GM12874 (cell line): ENCODE measurements around the gene SDCBP2.

Experiments
- TF ChIP-seq, protein P1 (sequence below): IDR thresholded peaks from 2 replicates; pipeline ENCODE4 v1.5.1; 2011; ENCODE audit warnings: low read depth, mild to moderate bottlenecking, control low read depth, low read length, moderate library complexity; ENCODE audit not compliant: insufficient read depth

SDCBP2 gene

DNA sequence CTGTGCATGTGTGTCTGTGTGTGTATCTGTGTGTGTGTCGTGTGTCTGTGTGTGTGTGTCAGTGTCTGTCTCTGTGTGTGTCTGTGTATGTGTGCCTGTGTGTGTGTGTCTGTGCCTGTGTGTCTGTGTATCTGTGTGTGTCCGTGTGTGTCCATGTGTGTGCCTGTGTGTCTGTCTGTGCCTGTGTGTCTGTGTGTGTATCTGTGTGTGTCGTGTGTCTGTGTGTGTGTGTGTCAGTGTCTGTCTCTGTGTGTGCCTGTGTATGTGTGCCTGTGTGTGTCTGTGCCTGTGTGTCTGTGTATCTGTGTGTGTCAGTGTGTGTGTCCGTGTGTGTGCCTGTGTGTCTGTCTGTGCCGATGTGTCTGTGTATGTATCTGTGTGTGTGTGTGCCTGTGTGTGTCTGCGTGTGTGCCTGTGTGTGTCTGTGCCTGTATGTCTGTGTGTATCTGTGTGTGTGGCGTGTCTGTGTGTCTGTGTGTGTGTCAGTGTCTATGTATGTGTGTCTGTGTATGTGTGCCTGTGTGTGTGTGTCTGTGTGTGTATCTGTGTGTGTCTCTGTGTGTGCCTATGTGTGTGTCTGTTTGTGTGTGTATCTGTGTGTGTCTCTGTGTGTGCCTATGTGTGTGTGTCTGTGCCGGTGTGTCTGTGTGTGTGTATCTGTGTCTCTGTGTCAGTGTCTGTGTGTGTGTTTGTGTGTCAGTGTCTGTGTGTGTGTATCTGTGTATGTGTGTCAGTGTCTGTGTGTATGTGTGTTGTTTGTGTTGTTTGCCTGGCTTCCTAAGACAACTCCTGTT, 51.2 kb downstream of the SDCBP2 start:
- TF ChIP-seq, protein P1, sequence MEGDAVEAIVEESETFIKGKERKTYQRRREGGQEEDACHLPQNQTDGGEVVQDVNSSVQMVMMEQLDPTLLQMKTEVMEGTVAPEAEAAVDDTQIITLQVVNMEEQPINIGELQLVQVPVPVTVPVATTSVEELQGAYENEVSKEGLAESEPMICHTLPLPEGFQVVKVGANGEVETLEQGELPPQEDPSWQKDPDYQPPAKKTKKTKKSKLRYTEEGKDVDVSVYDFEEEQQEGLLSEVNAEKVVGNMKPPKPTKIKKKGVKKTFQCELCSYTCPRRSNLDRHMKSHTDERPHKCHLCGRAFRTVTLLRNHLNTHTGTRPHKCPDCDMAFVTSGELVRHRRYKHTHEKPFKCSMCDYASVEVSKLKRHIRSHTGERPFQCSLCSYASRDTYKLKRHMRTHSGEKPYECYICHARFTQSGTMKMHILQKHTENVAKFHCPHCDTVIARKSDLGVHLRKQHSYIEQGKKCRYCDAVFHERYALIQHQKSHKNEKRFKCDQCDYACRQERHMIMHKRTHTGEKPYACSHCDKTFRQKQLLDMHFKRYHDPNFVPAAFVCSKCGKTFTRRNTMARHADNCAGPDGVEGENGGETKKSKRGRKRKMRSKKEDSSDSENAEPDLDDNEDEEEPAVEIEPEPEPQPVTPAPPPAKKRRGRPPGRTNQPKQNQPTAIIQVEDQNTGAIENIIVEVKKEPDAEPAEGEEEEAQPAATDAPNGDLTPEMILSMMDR: no peak

GRCh38 chr20:1275919-1276318, 53.0 kb downstream of the SDCBP2 start:
- TF ChIP-seq, protein P1: no peak

- TF ChIP-seq, protein P1: no peak
Measured at GRCh38 chr20:1274485-1275311, 54.2 kb downstream of the SDCBP2 start.

DNA sequence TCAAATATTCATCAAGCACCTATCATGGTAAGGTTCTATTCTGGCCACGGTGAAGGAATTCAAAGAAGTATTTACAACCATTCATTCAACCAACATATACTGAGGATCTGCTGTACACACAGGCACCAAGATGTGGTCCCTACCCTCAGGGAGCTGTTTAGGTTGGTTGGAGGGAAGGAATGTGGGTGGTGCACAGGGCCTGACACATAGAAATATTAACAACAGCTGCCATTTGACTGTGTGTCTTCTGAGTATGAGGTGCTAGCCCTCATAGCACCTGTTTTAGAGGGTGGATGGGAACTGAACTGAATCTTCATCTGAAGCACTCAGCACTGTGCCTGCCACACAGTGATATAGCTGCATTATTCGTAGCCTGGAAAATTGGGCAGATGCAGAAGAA, 55.6 kb downstream of the SDCBP2 start:
- TF ChIP-seq, protein P1: no peak

- TF ChIP-seq, protein P1: no peak
Measured at GRCh38 chr20:1272368-1273100, 56.4 kb downstream of the SDCBP2 start.

- TF ChIP-seq, protein P1: no peak
Measured at GRCh38 chr20:1269850-1270249, 59.1 kb downstream of the SDCBP2 start.

DNA sequence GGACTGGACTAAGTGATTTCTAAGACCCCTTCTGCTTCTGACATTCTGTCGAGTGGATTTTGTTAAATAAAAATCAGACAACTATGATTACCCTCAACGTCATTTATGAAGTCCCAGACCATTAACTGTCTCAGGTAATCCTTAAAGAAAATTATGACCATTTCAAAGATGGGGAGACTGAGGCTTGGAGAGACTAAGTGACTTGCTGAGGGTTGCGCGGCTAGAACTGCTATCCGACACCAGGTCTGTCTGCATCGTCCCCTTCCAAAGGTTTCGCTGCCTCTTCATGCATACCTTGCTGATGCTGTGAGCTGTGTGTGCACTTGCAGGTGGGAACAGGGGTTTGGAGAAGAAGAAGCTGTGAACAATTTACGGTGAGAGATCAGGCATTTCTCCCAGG, 59.7 kb downstream of the SDCBP2 start:
- TF ChIP-seq, protein P1: no peak
